ENCODE results near the gene PBLD. TPM values are rescaled to one million over a fixed set of nuclear protein-coding genes. Genes with fewer than 3 reads are reported as not detected.
"Not testable (repeated sequence)": the region's sequence is repeated elsewhere in the genome, so short reads cannot be mapped to it uniquely, and the experiment has no call there.

The PBLD gene
- polyA plus RNA-seq, 3 donors: 58.0 to 98.2 (median 92.0) TPM

DNA sequence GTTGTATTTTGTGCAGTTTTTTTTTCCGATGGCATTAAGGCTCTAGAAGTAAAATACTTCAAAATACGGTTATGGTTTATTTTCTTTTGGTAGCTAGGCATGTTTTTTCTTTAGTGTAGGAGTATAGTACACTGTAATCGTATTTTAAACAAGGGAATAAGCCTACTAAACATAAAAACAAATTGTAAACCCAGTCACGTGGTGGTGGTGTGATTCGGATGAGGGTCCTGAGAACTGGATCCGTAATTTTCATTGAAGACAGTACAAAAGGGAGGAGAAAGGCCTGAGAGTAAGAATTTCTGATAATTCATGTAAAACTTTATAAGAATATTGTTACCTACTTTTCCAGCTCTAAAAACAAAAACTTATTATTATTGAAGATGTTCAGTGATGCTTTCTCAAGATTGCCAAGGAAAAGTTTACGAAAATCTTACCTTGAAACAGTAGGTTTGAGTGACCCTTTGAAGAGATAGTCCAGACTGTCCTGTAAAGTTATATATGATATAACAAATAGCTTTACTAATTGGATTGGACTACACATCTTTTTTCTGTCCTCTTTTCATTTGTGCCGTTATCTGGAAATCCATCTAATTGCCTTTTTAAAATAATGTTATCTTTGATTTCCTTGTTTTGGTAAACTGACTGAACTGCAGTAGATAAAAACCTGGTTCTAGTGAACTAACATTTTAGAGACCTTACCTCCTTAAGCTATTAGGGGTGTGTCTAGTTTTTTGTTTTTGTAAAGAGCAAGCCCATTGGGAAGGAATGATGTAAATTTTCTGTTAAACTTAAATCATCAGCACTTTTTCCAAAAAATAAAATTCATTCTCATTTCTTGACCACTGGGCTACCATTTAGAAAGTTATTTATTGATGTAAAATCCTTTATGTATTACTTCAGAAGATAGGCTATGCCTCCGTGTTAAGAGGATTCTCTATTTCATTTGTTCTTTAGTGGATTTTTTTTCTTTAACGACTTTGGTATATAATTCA lies 1.0 kb upstream of the PBLD start:
- DNase-seq: no peak

DNA sequence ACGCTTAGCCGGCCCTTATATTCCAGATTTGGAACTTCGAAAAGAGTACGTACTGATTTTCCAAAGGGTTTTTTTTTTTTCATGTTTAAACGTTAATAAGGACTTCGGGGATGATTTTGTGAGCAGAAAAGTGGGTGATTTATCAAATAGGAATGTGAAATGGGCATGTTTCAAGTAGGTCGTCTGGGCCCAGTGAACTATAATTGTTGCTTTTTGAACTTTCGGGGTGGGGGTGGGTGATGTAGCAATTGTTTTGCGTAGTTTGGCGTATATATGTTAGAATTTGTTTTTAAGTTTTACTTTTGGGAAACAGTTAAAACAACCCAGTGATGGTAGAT lies 299 bp upstream of the PBLD start:
- DNase-seq: no peak

- peak; percentile 97 for DNase-seq
Observed at GRCh38 chr10:68331455-68332258, 1.1 kb downstream of the PBLD start, which contains the start of gene HNRNPH3. HNRNPH3 (plus strand) TSS chr10:68332064; CDS start chr10:68337222, 5,158 bp downstream.

DNA sequence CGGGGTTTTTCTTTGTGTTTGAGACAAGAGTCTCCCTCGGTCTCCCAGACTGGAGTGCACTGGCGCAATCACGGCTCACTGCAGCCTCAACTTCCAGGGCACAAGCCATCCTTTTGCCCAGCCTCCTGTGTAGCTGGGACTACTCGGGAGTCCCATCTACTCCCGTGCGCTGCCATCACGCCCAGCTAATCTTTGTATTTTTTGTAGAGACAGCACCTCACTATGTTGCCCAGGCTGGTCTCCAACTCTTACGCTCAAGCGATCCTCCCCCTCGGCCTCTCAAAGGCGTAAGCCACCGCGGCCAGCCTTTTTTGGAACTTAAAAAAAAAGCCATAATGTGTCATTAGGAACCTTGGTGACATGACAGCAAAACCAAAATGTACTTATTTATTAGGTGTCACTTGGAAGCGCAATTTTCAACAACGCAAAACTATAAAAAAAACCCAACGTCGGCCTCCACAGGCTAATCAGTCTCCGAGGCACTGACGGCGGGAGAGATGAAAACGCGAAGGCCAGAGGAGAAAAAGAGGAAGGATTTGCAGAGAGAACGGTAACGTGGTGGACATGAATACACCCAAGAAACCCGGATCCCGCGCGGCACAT lies 1.8 kb downstream of the PBLD start:
- DNase-seq: no peak

- no peak for DNase-seq
Observed at GRCh38 chr10:68329506-68329861, 3.2 kb downstream of the PBLD start.

DNA sequence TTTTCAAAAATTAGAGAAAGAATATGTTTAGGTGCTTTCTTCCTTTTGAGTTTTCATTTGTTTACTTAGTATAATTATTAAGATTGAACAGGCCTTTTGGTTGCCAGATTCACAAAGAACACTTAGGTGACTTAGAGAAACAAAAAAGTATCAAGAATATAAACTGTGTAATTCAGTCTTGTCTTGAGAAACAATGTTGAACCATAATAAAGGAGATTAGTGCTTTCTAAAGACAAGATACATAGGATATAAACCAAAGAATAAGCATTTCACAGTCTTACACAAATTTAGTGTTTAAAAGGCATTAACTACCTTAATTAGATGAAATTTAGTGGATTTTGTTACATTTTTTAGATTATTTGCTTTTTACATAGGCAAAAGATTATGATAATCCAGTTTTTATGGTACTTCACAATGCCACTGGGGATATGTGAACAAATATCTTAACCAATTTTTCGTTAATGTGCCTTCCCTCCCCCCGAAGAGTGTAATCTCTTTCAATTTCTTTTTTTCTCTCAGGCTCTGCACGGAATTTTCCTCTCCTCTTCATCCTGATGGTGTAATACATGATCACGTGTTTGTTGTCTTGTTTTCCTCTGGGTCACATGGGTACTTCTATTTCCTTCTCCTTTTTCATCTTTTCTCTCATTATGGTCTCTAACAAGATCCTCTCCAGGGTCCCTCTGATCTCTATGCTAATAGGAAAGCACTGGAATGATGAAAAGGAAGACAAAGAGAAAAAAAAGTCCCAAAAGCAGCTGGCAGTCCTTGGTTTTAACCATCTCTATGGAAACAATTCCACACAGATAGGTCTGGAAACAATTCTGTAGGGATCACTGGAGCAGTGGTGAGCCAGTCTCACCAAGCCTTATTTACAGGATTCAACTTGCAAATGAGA lies 4.6 kb downstream of the PBLD start:
- no peak for DNase-seq

- DNase-seq: not testable (repeated sequence)
Observed at GRCh38 chr10:68324396-68324795, 8.3 kb downstream of the PBLD start.

- no peak for DNase-seq
Observed at GRCh38 chr10:68318331-68319059, 14.2 kb downstream of the PBLD start.

DNA sequence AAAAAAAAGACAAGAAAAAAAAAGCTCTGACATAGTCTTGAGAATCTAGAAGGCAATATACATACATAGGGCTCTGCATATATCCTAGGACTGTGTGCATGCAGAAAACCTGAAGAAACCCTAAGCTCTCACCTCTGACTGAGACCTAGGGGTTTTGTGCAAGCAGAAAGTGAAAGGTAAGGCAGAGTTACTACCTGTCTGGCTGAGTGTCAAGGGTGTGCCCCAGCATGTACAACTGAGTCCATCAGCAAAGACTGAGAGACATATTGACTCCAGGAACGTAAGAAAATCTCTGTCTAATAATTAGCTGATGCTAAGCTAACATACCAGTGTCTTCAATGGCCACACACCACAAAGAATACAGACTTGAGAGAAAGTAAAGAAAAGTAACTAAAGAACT lies 17.1 kb downstream of the PBLD start:
- no peak for DNase-seq

GRCh38 chr10:68314930-68315329 lies 17.8 kb downstream of the PBLD start:
- not testable (repeated sequence) for DNase-seq

GRCh38 chr10:68310531-68310930 lies 22.2 kb downstream of the PBLD start:
- no peak for DNase-seq

- DNase-seq: no peak
Observed at GRCh38 chr10:68305854-68306253, 26.9 kb downstream of the PBLD start.

DNA sequence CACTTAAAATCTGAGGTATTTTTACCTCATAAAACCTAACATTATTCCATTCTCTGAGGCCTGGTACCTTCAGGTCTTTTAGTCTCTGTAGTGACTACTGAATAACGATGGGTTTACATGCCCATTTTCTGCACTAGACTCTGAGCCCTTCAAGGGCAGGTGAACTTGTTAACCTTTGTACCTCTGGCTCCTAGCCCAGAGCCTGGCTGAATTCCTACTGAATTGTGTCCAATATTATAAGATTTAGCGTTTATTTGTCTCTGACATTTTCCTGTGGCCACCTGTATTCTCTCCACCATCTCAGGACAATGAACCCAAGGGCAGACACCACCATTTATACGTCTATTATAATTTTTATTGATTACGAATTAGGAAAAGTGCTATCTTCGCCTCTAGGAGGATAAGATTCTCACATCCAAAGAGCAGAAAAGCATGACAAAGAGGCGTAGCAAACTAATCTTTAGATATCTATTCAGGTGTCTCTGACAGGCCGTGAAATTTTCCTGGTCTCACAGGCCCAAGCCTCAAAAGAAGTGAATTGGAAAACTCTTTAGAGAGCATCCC lies 28.8 kb downstream of the PBLD start:
- DNase-seq: no peak

- no peak for DNase-seq
Observed at GRCh38 chr10:68302871-68303270, 29.9 kb downstream of the PBLD start.

GRCh38 chr10:68302503-68302823 lies 30.3 kb downstream of the PBLD start:
- no peak for DNase-seq

- DNase-seq: peak; percentile 58
Observed at GRCh38 chr10:68301790-68302502, 30.8 kb downstream of the PBLD start.

DNA sequence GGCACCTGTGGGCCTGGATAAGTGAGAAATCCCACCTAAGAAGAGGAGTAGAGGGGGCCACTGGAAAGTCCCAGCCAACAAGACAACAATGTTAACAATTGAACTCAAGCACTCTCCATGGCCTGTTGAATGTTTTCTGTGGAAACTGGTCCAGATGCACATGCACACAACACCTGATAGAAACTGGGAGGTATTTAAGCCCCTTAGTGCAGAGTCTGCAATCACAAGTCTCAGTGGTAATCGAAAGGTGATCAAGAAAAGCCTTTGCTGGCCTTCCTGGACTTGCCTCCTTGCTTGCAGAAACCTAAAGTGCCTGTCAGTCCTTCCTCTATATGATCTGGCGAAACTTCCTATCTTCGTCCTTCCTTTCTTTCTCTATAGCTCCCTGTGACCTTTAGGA lies 31.4 kb downstream of the PBLD start:
- no peak for DNase-seq

GRCh38 chr10:68296843-68297663 lies 35.7 kb downstream of the PBLD start:
- DNase-seq: no peak

DNA sequence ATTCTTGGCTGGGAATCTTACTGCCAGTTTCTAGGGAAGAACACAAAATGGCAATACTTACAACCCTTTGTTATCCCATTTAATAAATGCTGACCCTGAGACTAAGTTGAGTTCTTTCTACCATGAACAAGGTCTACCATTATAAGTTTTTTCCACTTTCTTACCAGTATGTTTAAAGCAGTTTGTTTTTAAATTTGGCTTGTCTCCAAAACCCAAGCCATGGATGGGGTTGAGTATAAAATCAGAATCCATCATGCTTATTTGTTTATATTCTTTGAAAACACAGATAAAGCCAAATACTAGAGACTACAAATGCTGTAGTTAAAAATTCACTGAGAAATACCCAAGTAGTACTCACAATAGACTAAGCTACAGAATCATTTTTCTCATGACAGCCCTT lies 42.0 kb downstream of the PBLD start:
- DNase-seq: no peak
